Activated naive CD4-positive, alpha-beta T cell treated with anti-CD3 and anti-CD28 coated beads, Interleukin-2, amount 50 U/mL, for 72 hours (primary cell): ENCODE measurements around the gene PEPD. TPM values are rescaled to one million over a fixed set of nuclear protein-coding genes. Genes with fewer than 3 reads are reported as not detected.

ENCODE experiments used
- ATAC-seq, 2 donors: fragments of 150-1000 bp; cut with Tn5 transposase; 2 replicates each; pipeline ENCODE4 v1.10.0; 2021; ENCODE audit warnings: mild to moderate bottlenecking in 2 of 2, moderate library complexity in 2 of 2
- DNase-seq, 2 donors: peaks; one replicate each; pipeline ENCODE4 v3.0.0; 2021 to 2022; ENCODE audit warnings: low spot score in 2 of 2
- H3K27ac Mint-ChIP-seq, 2 donors: one replicate each; pipeline ENCODE4 v1.8.0; 2022; ENCODE audit warnings: mild to moderate bottlenecking in 2 of 2, mixed read lengths in 2 of 2
- H3K36me3 Mint-ChIP-seq, 2 donors: one replicate each; pipeline ENCODE4 v1.8.0; 2022; ENCODE audit warnings: mixed read lengths in 2 of 2
- H3K9me3 Mint-ChIP-seq, 2 donors: one replicate each; pipeline ENCODE4 v1.8.0; 2022; ENCODE audit warnings: mixed read lengths in 2 of 2
- total RNA-seq, 2 donors: library from RNA; stranded (reverse); gene quantifications; one replicate each; pipeline ENCODE4 v1.2.3, GENCODE V29; 2022

Gene PEPD
- total RNA-seq, 2 donors from 2014 or later: 27.9 to 35.2 TPM

DNA sequence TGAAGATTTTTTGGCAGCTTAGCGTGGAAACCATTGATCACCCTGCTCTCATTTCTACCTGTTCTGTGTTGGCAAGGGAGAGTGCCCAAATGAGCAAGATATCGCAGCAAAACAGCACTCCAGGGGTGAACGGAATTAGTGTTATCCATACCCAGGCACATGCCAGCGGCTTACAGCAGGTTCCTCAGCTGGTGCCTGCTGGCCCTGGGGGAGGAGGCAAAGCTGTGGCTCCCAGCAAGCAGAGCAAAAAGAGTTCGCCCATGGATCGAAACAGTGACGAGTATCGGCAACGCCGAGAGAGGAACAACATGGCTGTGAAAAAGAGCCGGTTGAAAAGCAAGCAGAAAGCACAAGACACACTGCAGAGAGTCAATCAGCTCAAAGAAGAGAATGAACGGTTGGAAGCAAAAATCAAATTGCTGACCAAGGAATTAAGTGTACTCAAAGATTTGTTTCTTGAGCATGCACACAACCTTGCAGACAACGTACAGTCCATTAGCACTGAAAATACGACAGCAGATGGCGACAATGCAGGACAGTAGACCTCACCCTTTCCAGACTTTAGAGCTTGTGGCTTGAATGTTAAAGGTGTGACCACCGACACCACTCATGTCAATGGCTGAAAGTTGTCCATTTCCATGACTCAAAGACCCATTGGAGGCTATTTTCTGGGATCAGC, 142.3 kb downstream of the PEPD start:
- peaks cover 13 to 27% of the 10 kb centered on the region in 2 donors for H3K36me3 Mint-ChIP-seq
- ATAC-seq (no peak), DNase-seq (no peak)
- H3K27ac Mint-ChIP-seq: no peak overlapping the region
- H3K9me3 Mint-ChIP-seq: no peaks in the 10 kb centered on the region

DNA sequence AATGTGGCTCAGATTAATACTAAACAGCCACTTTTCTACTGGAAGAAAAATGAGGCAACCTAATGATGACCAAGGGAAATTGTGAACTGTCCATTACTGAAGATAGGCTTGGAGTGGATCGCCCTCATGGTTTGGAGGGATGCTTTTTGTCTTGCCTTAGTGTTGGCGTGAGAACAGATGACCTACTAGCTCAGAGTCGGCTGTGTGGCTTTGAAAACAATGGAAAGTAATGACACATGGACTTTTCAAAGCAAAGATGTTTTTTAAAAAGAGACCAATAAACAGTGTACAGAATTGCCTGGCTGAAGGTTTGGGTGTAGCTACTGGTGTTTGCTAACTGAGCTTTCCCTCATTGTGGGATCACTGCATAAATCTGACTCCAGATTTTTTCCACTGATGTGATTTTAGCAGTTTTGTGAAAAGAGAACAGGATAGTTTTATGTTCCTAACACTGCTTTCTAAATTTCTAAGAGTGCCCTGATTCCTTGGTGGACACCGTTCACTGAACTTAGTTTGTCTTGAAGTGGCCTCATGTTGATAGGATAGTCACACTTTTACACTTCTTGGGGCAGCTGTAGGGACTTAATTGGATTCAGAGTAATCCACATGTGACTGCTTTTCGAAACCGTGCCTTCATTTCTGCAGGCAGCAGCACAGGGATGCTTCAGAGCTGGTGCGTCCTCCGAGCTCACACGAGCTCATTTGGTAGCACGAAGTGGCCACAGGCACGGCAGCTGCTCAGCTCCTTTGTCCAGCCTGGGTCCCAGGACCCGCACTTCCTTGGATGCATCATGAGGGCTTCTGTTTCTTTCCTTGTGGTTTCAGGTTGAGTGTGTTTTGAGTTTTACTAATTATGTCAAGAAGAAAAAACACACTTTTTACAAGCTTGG, 143.8 kb downstream of the PEPD start:
- DNase-seq (no peak), ATAC-seq (no peak)
- H3K9me3 Mint-ChIP-seq: no peaks in the 10 kb centered on the region
- H3K36me3 Mint-ChIP-seq: peaks cover 16 to 34% of the 10 kb centered on the region in 2 donors
- peak overlapping the region; percentile 25 to 28 for H3K27ac Mint-ChIP-seq

DNA sequence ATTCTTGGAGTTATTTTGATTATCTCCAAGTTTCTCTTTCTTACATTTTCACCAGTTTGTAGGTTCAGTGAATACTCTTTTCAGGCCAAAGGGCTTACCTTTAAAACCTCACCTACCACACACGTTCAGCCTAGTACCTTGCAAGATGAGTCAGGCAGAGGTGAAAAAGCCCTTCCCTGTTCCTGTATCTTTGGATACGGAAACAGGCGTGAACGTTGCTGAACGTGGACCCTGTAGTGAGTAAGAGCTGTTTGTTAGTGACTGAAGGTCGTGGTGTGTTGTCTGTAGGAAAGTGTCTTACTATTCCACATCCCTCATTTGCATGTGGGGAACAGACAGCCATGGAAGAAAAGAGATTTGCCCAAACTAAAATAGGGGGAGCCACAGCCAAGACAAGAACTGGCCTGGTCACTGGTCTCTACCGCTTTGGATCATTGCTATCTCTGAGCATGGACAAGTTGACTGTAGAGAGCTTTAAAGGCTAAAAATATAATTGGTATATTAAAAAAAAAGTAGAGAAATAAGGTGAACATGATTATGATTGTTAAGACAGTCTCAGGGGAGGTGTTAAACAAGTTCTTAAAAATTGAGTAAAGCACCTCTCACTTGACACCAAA, 144.5 kb downstream of the PEPD start:
- H3K9me3 Mint-ChIP-seq: no peaks in the 10 kb centered on the region
- ATAC-seq (no peak), DNase-seq (no peak)
- H3K27ac Mint-ChIP-seq: peak overlapping the region in 1 of 2 donors; percentile 93
- H3K36me3 Mint-ChIP-seq: peaks cover 16 to 34% of the 10 kb centered on the region in 2 donors

DNA sequence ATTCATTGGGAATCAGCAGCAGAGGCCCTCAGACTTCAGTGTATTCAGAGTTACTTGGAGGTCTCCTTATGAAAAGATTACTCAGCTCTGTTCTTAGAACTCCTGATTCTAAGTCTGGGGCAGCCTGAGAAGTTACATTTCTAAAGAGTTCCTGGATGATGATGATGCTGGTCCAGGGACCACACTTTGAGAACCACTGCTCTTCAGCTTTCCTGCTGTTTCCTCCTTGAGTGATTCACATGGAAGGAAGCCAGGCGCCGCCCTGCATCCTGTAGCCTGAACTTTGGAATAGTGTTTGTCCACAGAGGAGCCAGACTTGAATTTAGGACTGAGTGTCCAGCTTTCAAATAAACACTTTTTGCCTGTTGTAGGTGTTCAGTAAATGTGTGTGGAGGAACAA, 145.2 kb downstream of the PEPD start:
- no peaks in the 10 kb centered on the region for H3K9me3 Mint-ChIP-seq
- ATAC-seq: no peak
- H3K27ac Mint-ChIP-seq: peak overlapping the region in 1 of 2 donors; percentile 93
- peaks cover 16 to 34% of the 10 kb centered on the region in 2 donors for H3K36me3 Mint-ChIP-seq
- DNase-seq: no peak

DNA sequence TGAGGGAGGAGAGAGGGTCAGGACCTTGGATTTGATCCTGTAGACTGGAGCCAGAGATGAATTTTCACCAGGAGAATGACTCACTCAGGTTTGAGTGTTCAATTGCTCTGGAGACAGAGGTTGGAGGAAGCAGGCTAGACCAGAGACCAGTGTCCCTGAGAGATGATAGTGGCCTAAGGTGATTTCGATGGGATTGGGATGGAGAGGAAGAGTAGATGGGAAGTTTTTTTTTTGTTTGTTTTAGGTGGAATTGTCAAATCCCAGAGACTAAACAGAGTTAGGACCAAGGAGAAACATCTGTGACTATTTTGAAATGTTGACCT, 145.8 kb downstream of the PEPD start:
- DNase-seq (no peak), ATAC-seq (no peak)
- H3K36me3 Mint-ChIP-seq: peaks cover 16 to 34% of the 10 kb centered on the region in 2 donors
- no peaks in the 10 kb centered on the region for H3K9me3 Mint-ChIP-seq
- peak overlapping the region in 1 of 2 donors; percentile 93 for H3K27ac Mint-ChIP-seq

DNA sequence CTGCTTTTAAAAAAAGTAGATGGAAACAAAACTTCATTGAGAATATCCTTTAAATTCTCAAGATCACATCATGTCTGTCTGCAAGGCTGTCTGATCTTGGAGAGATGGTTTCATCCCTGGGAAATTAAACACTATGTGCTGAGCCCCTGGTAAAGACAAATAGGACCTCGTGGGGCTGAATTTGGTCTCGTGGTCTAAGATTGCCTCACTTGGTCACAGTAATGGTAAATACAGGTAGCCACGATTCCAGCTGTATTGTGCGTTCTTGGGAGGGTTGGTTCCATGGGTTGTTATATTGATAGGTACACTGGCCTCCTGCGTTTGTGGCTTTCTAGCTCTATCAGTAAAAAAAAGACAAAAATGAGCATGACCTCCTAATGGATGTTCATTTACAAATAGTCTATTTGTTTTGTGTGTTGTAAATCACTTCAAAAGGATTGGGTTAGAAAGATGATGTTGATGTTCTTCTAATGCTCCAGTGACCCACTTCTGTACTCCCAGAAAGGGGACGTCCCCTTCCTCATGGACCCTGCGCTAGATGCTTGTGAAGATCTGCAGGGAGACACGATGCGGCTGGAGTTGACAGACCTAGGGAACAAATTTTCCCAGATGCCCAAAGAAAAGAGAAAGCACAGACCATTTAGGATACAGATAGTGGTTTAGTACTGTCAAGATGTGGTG, 146.3 kb downstream of the PEPD start:
- DNase-seq: no peak
- H3K36me3 Mint-ChIP-seq: peaks cover 16 to 34% of the 10 kb centered on the region in 2 donors
- no peaks in the 10 kb centered on the region for H3K9me3 Mint-ChIP-seq
- no peak for ATAC-seq
- peak overlapping the region in 1 of 2 donors; percentile 93 for H3K27ac Mint-ChIP-seq

DNA sequence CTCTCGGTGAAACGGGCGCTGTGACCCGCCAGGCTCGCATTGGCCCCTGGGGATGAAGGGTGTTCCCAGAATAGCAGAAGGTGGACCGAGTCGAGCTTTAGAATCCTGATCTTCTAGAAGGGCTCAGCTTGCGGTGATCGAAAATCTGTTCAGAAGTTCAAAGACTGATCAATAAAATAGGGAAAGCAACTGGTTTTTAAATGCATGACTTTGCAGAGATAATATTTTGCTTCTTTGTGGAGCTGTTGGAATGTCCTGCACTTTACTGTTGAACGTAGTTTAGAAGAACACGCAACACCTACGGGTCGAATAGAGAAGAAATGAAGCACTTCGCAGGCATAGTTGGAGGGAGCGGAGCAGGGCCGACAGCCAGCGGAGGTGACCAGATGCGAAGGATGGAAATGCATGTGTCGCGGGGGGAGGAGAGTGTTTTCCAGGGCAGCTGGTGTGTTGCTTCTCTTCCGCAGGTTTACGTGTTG, 147.3 kb downstream of the PEPD start:
- no peak for ATAC-seq
- Mint-ChIP-seq H3K9me3 (no peaks in the 10 kb centered on the region), H3K36me3 (peaks cover 16 to 33% of the 10 kb centered on the region in 2 donors), H3K27ac (peak overlapping the region; percentile 93 to 99)
- no peak for DNase-seq

DNA sequence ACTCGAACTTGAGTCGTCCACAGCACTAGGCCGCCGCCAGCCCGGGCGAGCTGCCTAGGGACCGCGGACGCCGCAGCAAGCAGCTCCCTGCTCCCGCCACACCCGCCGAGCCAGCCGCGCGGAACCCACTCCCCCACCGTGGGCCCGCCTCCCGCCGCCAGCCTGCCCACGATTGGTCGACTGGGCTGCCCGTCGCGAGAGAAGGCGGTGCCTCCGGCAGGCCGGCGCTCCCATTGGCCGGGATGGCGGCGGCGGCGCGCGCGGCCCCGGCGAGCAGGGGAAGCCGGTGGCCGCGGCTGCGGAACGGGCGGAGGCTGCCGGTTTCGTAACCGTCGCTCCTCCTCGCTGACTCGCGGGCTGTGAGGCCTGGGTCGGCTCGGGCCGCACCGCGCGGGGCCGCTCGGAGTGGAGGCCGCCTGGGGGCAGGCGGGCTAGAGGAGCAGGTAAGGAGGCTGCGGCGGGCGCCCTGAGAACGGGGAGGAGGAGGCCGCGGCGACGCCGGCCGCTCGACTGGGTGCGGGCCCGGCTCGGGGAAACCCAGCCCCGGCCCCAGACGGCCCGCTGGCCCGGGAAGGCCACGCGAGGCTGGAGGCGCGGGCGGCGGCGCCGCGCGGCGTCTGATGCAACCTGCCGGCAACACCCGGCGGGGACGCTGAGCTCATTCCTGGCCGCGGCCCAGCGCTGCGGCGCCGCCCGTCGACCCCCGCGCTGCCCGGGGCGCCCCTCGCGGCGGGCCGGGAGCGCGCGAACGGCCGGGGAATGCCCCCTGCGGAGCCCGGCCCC, 147.9 kb downstream of the PEPD start, which contains the start of gene CEBPG:
TSS of gene CEBPG (plus strand) at position 257 of the 783 bp plus-strand sequence. CDS start 5,531 bp downstream, outside the sequence.
- no peaks in the 10 kb centered on the region for H3K9me3 Mint-ChIP-seq
- H3K27ac Mint-ChIP-seq: peak within 1 kb of the TSS; percentile 93 to 99
- H3K36me3 Mint-ChIP-seq: peaks cover 16 to 26% of the 10 kb centered on the region in 2 donors
- ATAC-seq: peak; percentile 91 to 95
- peak; percentile 97 to 99 for DNase-seq

DNA sequence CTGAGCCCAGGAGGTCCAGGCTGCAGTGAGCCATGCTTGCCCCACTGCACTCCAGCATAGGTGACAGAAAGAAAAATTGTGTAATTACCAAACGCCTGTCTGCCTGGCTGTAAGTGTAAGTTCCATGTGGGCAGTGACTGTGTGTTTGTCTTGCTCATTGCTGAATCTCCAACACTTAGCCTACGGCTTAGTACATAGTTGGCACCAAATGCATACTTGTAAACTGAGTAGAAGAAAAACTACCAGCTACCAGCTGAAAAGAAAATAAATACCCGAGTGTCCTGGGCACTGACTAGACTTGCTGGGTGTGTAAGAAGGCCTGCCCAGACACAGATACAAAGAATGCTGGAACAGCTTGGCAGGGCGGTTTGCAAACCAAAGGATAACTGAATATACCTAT, 150.8 kb downstream of the PEPD start:
- no peak for ATAC-seq
- no peaks in the 10 kb centered on the region for H3K9me3 Mint-ChIP-seq

DNA sequence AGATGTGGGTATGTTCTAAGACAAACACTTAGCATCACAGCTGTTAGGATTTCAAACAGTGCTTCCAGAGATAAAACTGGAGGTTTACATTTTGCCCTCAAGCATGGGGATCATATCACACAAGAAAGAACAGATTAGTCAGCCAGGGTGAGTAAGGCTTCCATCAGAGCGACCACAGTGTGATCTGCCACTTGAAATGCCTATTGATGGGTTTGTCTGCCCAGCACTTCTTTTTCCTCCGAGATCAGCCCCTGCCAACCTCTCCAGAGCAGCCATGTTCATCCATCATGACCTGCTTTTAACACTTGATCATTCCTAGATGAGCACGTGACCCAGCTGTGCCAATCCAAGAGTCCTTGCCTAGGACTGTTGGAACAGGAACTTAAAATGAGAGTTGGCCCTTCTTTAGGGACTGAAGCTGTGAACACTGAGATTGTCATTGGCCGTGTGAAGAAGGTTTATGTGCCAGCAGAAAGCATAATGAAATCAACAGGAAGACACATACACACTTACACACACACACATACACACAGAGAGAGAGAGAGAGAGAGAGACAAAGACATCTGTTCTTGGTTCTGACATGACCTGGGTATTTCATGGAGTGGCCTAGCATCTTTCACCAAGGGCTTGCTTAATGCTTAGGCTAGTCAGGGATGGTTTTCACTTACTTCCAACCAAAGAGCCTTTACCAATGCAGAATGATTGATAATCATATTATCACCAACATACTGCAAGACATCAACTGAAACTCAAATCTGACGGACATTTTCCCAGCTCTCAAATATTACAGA, 153.3 kb downstream of the PEPD start:
- peaks cover 0 to 4% of the 10 kb centered on the region in 2 donors for H3K36me3 Mint-ChIP-seq
- H3K9me3 Mint-ChIP-seq: no peaks in the 10 kb centered on the region
- no peak for DNase-seq
- ATAC-seq: peak; percentile 30 to 49
- no peak overlapping the region for H3K27ac Mint-ChIP-seq

More for the DNA sequence above, 150.8 kb downstream of the PEPD start:
- no peak for DNase-seq
- H3K27ac Mint-ChIP-seq: no peak overlapping the region
- peaks cover 13 to 19% of the 10 kb centered on the region in 2 donors for H3K36me3 Mint-ChIP-seq

DNA sequence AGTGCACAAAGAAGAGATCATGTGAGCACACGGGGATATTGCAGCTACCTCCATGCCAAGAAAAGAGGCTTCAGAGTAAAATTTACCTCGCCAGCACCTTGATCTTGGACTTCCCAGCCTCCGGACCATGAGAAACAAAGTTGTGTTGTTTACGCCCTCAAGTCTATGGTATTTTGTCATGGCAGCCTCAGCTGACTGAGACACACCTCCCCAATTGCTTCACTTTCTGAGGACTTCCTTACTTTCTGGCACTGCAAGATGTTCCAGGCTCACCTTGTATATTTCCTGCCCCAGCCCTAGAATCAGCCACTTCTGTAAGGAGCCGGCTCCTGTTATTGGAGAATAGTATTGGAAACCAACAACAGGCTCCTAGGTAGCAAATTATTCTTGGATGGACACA, 154.7 kb downstream of the PEPD start:
- DNase-seq (no peak), ATAC-seq (no peak)
- Mint-ChIP-seq H3K36me3 (no peaks in the 10 kb centered on the region), H3K9me3 (no peaks in the 10 kb centered on the region), H3K27ac (no peak overlapping the region)

DNA sequence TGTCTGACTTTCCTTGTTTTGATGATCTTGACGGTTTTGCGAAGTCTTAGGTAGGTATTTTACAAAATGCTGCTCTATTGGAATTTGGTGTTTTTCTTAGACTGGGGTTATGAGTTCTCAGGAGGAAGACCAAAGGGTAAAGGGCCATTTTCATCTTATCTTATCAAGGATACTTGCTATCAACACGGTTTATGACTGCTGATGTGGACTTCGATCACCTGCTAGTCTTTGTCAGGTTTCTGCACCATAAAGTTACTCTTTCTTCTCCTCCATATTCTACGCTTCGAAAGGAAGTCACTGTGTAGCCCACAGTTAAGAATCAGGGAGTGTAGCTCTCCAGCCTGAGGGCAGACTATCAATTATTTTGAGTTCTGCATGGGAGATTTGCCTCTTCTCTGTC, 155.5 kb downstream of the PEPD start:
- Mint-ChIP-seq H3K36me3 (no peaks in the 10 kb centered on the region), H3K27ac (no peak overlapping the region), H3K9me3 (no peaks in the 10 kb centered on the region)
- ATAC-seq (no peak), DNase-seq (no peak)

DNA sequence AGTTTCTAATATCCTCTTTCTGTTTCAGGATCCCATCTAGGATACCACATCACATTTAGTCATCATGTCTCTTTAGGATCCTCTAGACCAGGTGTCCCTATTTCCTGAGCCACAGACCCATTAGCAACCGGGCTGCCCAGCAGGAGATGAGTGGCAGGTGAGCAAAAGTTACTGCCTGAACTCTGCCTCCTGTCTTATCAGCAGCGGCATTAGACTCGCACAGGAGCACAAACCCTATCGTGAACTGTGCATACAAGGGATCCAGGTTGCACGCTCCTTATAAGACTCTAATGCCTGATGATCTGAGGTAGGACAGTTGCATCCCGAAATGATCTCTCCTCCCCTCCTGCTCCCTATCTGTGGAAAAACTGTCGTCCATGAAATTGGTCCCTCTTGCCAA, 155.9 kb downstream of the PEPD start:
- H3K9me3 Mint-ChIP-seq: no peaks in the 10 kb centered on the region
- no peak for ATAC-seq
- H3K36me3 Mint-ChIP-seq: no peaks in the 10 kb centered on the region

DNA sequence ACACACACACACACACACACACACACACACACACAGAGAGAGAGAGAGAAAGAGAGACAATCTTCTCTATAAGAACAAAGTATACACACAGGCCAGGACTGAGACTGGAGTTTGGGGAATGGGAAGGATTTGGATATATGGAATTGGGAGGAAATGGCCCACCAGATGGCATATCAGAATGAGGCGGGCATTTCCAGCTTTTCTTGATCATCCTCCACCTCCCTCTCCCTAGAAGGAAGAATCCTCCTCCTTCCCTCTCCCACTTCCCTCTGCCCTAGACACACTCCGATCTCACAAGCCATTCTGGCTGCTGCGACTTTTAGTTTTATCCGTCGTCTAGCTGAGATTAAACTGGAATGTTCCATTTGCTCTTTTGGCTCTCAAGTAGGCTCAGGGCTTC, 158.1 kb downstream of the PEPD start:
- no peaks in the 10 kb centered on the region for H3K9me3 Mint-ChIP-seq
- ATAC-seq (no peak), DNase-seq (no peak)
- no peak overlapping the region for H3K27ac Mint-ChIP-seq
- no peaks in the 10 kb centered on the region for H3K36me3 Mint-ChIP-seq

More for the DNA sequence above, 155.9 kb downstream of the PEPD start:
- no peak for DNase-seq
- H3K27ac Mint-ChIP-seq: no peak overlapping the region

DNA sequence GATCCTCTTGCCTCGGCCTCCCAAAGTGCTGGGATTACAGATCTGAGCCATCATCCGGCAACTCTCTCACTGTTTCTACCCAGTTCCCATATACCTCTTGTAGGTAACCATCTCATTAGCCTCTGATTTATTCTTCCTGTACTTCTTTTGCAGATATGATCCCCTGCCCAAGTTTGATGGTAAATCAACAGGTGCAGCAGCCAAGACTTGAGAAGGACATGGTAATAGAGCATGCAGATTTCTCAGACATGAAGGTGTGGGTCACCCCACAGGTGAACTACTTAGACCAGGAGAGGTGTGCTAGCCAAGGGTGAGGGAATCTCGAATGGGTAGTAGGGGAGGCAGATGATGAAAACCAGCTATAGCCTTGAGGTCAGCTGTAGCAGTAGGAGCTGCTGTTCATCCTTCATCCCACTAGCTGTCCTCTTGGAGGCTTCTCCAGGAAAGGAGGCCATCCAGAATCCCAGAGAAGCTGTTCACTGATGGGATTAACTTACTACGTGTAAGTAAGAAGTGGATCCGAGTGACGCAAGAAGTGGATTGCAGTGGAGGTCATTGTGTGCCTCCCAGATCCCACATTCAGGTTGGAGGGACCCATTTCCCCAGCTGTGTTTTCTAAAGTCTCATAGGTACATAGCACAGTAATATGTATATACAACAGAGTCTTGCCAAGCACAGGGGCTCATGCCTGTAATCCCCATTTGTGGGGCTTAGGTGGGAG, 158.9 kb downstream of the PEPD start:
- no peak for DNase-seq
- no peaks in the 10 kb centered on the region for H3K9me3 Mint-ChIP-seq
- no peaks in the 10 kb centered on the region for H3K36me3 Mint-ChIP-seq
- H3K27ac Mint-ChIP-seq: no peak overlapping the region
- ATAC-seq: no peak
